Sigmoid colon (tissue), 7 donors: ENCODE results near the gene CCDC92. TPM values are rescaled to one million over a fixed set of nuclear protein-coding genes. Genes with fewer than 3 reads are reported as not detected.

ENCODE experiments used
- DNase-seq: peaks from one replicate; pipeline ENCODE4 v3.0.0-alpha.2; 2019
- H3K27ac ChIP-seq, 4 donors: fragments of 200-600 bp; sonication (generic); one replicate each; pipeline ENCODE4 v1.5.1; 2016 to 2019; ENCODE audit warnings: mild to moderate bottlenecking in 1 of 4
- H3K27me3 ChIP-seq, 3 donors: fragments of 200-600 bp; sonication (generic); one replicate each; pipeline ENCODE4 v1.5.1; 2019; ENCODE audit warnings: mild to moderate bottlenecking in 1 of 3
- H3K36me3 ChIP-seq, 4 donors: fragments of 200-600 bp; sonication (generic); one replicate each; pipeline ENCODE4 v1.5.1; 2016 to 2019
- H3K4me1 ChIP-seq, 4 donors: fragments of 200-600 bp; sonication (generic); one replicate each; pipeline ENCODE4 v1.5.1; 2017 to 2019
- H3K4me3 ChIP-seq, 4 donors: fragments of 200-600 bp; sonication (generic); one replicate each; pipeline ENCODE4 v1.5.1; 2017 to 2019; ENCODE audit warnings: mild to moderate bottlenecking in 2 of 4, moderate library complexity in 1 of 4
- H3K9me3 ChIP-seq, 4 donors: fragments of 200-600 bp in 3 of 4; sonication (generic) in 3 of 4; one replicate each; pipeline versions ENCODE4 v1.5.1 to v1.6.1; 2013 to 2019
- EP300 ChIP-seq, 4 donors: sonication (generic); formaldehyde crosslinking; IDR thresholded peaks; one replicate each; pipeline ENCODE4 v1.6.1; 2017; ENCODE audit warnings: antibody characterized with exemption in 4 of 4
- POLR2A ChIP-seq, 2 donors: fragments of 450-650 bp; IDR thresholded peaks; one replicate each; pipeline ENCODE4 v1.6.1; 2016; ENCODE audit warnings: antibody characterized with exemption in 2 of 2, mild to moderate bottlenecking in 2 of 2, moderate library complexity in 2 of 2
- POLR2AphosphoS5 ChIP-seq, 4 donors: sonication (generic); formaldehyde crosslinking; IDR thresholded peaks; one replicate each; pipeline ENCODE4 v1.6.1; 2017; ENCODE audit warnings: antibody characterized with exemption in 4 of 4
- WGBS, 2 donors: extraction: QIAGEN DNeasy Blood & Tissue Kit; methylation state at CpG; one replicate each; pipeline ENCODE4 v1.1.7; 2013; 5-methylcytosine and 5-hydroxymethylcytosine counted together
- intact Hi-C: fragments of 100-400 bp; cut with DNase I; formaldehyde crosslinking; loops from one replicate; pipeline ENCODE4 v1.15.1; 2023
- polyA plus RNA-seq, 3 donors: library from polyadenylated mRNA; stranded (reverse); fragments of 200-250 nt; gene quantifications; one replicate each; pipeline ENCODE4 v1.2.3, GENCODE V29; 2013
- total RNA-seq, 4 donors: library from RNA; depleted of rRNA; stranded (reverse); fragments of >200 nt; gene quantifications; one replicate each; pipeline ENCODE4 v1.1.0, GENCODE V29; 2016
- TF ChIP-seq, protein P1 (sequence below), 4 experiments: fragments of 450-650 bp in 3 of 4; fragments of 200-600 bp in 1 of 4; IDR thresholded peaks; one replicate each; pipeline ENCODE4 v1.5.1; 2016 to 2019; ENCODE audit warnings: antibody characterized with exemption in 4 of 4, mild to moderate bottlenecking in 3 of 4, moderate library complexity in 2 of 4
- donor health status: healthy with polysubstance abuse.
- donor health status: Bipolar disorder and iron deficiency.
- donor health status: healthy.

Gene CCDC92
- total and polyA plus RNA-seq, 7 donors = 18.5 to 54.0 (median 24.0) TPM

DNA sequence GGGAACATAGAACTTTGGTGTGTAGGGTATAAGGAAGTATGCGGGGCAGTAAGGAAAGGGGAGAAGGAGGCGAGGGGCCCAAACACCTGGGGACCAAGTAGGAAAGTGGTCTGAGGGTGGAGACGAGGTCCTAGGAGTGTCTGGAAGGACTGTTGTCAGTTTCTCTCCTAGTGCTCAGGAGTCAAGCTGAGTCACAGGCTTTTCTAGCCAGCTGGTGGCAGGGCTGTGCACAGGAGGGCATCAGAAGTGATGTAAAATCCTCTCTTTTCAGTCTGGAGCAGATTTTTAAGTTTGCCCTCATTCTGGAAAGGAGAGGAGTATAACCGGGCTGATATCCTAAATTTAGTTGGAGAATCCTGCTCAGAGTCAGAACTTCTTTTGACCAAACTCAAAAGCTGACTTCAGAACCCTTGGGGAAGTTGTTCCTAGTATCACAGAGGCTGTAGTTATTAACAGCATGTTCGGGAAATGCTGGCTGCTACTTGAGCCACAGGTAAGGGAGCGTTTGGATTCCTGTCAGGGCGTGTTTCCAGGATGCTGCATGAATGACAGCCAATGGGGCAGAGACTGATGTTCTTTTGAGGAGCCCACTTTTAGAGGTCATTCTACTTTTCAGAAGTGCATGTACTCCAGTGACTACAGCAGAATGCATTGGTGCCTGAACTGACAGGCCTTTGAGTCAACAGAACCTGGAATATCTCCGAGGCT, 19.6 kb upstream of the CCDC92 start:
- peaks cover 0 to 28% (median 8%) of the 10 kb centered on the region in 4 donors for H3K36me3 ChIP-seq
- no peak for TF ChIP-seq EP300 (IDR thresholded peaks at IDR 0.05)
- TF ChIP-seq POLR2AphosphoS5 (IDR thresholded peaks at IDR 0.05) = no peak
- no peak for TF ChIP-seq POLR2A (IDR thresholded peaks at IDR 0.05)
- TF ChIP-seq, protein P1, sequence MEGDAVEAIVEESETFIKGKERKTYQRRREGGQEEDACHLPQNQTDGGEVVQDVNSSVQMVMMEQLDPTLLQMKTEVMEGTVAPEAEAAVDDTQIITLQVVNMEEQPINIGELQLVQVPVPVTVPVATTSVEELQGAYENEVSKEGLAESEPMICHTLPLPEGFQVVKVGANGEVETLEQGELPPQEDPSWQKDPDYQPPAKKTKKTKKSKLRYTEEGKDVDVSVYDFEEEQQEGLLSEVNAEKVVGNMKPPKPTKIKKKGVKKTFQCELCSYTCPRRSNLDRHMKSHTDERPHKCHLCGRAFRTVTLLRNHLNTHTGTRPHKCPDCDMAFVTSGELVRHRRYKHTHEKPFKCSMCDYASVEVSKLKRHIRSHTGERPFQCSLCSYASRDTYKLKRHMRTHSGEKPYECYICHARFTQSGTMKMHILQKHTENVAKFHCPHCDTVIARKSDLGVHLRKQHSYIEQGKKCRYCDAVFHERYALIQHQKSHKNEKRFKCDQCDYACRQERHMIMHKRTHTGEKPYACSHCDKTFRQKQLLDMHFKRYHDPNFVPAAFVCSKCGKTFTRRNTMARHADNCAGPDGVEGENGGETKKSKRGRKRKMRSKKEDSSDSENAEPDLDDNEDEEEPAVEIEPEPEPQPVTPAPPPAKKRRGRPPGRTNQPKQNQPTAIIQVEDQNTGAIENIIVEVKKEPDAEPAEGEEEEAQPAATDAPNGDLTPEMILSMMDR (IDR thresholded peaks at IDR 0.05) = no peak
- intact Hi-C loops = no loop called here
- 87 to 93% methylated on average over 8 of the region's 8 CpGs for WGBS, 2 donors
- no peak for DNase-seq
- no peaks in the 10 kb centered on the region for H3K27me3 ChIP-seq
- H3K4me3 ChIP-seq = no peak overlapping the region
- H3K9me3 ChIP-seq = no peaks in the 10 kb centered on the region
- H3K27ac ChIP-seq = no peak overlapping the region
- H3K4me1 ChIP-seq = peaks cover 0 to 5% (median 1%) of the 10 kb centered on the region in 4 donors

DNA sequence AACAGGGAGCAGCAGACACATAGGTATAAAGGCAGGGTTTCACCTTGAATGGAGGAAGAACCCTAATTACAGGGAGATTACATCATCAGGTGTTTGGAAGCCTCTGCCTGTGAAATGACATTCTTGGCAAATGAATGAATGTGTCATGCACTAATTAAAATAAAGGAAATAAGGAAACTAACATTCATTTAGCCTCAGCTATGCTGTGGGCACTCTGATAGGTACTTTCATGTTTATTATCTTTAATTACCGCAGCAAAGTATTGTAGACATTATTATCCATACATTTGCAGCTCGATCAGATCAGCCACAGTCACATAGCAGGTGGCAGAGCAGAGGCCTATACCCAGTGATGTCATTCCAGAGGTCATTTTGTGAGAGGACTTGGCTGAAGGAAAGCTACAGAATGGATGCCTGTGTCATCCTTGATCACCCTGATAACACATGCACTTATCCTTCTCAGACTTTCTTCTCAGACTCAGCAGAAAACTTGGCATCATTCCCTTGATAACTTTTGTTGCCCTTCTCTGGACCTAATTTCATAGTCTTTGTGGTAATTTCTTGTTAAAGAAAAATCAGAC, 18.8 kb upstream of the CCDC92 start:
- 28 to 83% methylated on average over 2 of the region's 2 CpGs for WGBS, 2 donors
- DNase-seq = no peak
- Histone ChIP-seq H3K4me3 (no peak overlapping the region), H3K4me1 (peaks cover 0 to 8% (median 1%) of the 10 kb centered on the region in 4 donors), H3K9me3 (no peaks in the 10 kb centered on the region), H3K27me3 (no peaks in the 10 kb centered on the region), H3K27ac (no peak overlapping the region), H3K36me3 (peaks cover 0 to 28% (median 8%) of the 10 kb centered on the region in 4 donors)
- intact Hi-C loops = no loop called here
- no peak for TF ChIP-seq POLR2AphosphoS5 (IDR thresholded peaks at IDR 0.05)
- no peak for TF ChIP-seq EP300 (IDR thresholded peaks at IDR 0.05)
- TF ChIP-seq, protein P1 (IDR thresholded peaks at IDR 0.05) = no peak
- TF ChIP-seq POLR2A (IDR thresholded peaks at IDR 0.05) = no peak

DNA sequence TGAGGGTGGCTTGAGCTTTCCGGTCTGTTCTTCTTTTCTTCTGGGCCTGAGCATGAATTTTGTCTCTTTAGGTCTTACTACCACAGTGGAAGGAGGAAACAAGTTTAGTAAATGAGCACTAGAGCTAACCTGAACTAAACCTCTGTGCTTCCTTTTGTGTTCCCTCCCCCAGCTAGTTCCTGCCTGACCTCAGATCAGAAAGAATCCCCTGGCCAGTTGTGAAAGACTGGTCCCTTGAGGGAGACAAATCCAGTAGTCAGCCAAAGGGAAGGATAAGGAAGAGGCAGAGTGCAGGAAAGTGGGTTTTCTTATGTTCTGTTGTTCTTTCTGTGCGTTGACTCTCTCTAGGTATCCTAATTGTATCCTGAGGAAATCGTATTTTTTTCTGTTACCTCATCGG, 17.9 kb upstream of the CCDC92 start:
- Histone ChIP-seq H3K9me3 (no peaks in the 10 kb centered on the region), H3K27ac (no peak overlapping the region), H3K27me3 (no peaks in the 10 kb centered on the region), H3K36me3 (peaks cover 0 to 28% (median 8%) of the 10 kb centered on the region in 4 donors), H3K4me1 (peaks cover 0 to 16% (median 5%) of the 10 kb centered on the region in 4 donors), H3K4me3 (no peak overlapping the region)
- no peak for TF ChIP-seq POLR2A (IDR thresholded peaks at IDR 0.05)
- TF ChIP-seq, protein P1 (IDR thresholded peaks at IDR 0.05) = no peak
- TF ChIP-seq EP300 (IDR thresholded peaks at IDR 0.05) = no peak
- no peak for TF ChIP-seq POLR2AphosphoS5 (IDR thresholded peaks at IDR 0.05)
- intact Hi-C loops = no loop called here
- 38 to 71% methylated on average over 4 of the region's 4 CpGs for WGBS, 2 donors
- no peak for DNase-seq

DNA sequence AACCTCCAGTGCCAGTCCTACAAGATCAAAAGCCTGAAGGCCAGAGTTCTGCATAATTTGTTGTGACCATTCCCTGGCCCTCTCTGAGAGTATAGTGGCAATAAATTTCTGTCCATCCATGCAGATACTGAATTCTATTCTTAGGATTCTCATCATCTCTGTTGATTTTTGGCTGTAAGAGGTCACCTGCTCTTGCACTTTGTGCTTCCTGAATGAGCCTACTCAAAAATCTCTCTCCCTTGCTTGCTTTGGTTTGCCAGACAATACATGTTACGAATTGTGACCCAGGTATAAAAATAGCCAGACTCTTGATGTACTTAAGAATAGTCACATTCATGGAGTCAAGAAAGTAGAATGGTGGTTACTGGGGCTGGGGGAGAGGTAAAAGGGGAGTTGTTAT, 17.1 kb upstream of the CCDC92 start:
- intact Hi-C loops = no loop called here
- DNase-seq = no peak
- Histone ChIP-seq H3K27ac (no peak overlapping the region), H3K4me1 (peaks cover 0 to 11% (median 5%) of the 10 kb centered on the region in 4 donors), H3K9me3 (no peaks in the 10 kb centered on the region), H3K4me3 (no peak overlapping the region), H3K36me3 (peaks cover 0 to 28% (median 8%) of the 10 kb centered on the region in 4 donors), H3K27me3 (no peaks in the 10 kb centered on the region)
- WGBS, 2 donors = 92 to 94% methylated on average over 1 of the region's 1 CpG
- TF ChIP-seq POLR2A (IDR thresholded peaks at IDR 0.05) (no peak), EP300 (IDR thresholded peaks at IDR 0.05) (no peak)

GRCh38 chr12:123989168-123989567, 16.5 kb upstream of the CCDC92 start:
- Histone ChIP-seq H3K27me3 (no peaks in the 10 kb centered on the region), H3K9me3 (no peaks in the 10 kb centered on the region), H3K36me3 (peaks cover 0 to 28% (median 8%) of the 10 kb centered on the region in 4 donors), H3K4me3 (no peak overlapping the region), H3K27ac (no peak overlapping the region), H3K4me1 (peaks cover 0 to 11% (median 5%) of the 10 kb centered on the region in 4 donors)
- no peak for TF ChIP-seq EP300 (IDR thresholded peaks at IDR 0.05)
- no peak for DNase-seq
- intact Hi-C loops = no loop called here
- WGBS, 2 donors = 94 to 95% methylated on average over 5 of the region's 5 CpGs
